Natural killer cell (primary cell): Measurements from ENCODE around the gene MAP2. TPM values are rescaled to one million over a fixed set of nuclear protein-coding genes. Genes with fewer than 3 reads are reported as not detected.

Source experiments
- ATAC-seq, 3 donors: fragments of 150-1000 bp in 2 of 3; fragments of 200-7000 bp in 1 of 3; cut with Tn5 transposase; 1 replicate in 1 of 3; 2 replicates in 2 of 3; pipeline ENCODE4 v1.10.0; 2021; ENCODE audit warnings: mild to moderate bottlenecking in 2 of 3, moderate library complexity in 2 of 3
- DNase-seq, 2 donors: peaks; one replicate each; pipeline versions ENCODE4 v3.0.0 to v3.0.0-alpha.2; 2013 to 2021; ENCODE audit warnings: mixed read lengths in 1 of 2
- H3K27ac ChIP-seq: one replicate; pipeline ENCODE4 v1.5.1; 2013; ENCODE audit warnings: mild to moderate bottlenecking, low read length
- H3K27me3 ChIP-seq: one replicate; pipeline ENCODE4 v1.6.1; 2013; ENCODE audit warnings: low read length; ENCODE audit not compliant: control insufficient read depth, insufficient read depth
- H3K36me3 ChIP-seq: one replicate; pipeline ENCODE4 v1.6.1; 2013; ENCODE audit warnings: low read length; ENCODE audit not compliant: control insufficient read depth, insufficient read depth
- H3K4me1 ChIP-seq: one replicate; pipeline ENCODE4 v1.6.1; 2013; ENCODE audit warnings: low read length; ENCODE audit not compliant: control insufficient read depth, insufficient read depth
- H3K4me3 ChIP-seq: one replicate; pipeline ENCODE4 v1.5.1; 2013; ENCODE audit warnings: low read length
- H3K9me3 ChIP-seq: one replicate; pipeline ENCODE4 v1.6.1; 2013; ENCODE audit warnings: low read length; ENCODE audit not compliant: control insufficient read depth, insufficient read depth
- H3K27ac Mint-ChIP-seq, 2 donors: one replicate each; pipeline ENCODE4 v1.8.0; 2022; ENCODE audit warnings: mild to moderate bottlenecking in 2 of 2, mixed read lengths in 2 of 2, moderate library complexity in 1 of 2
- H3K27me3 Mint-ChIP-seq, 2 donors: one replicate each; pipeline ENCODE4 v1.8.0; 2022; ENCODE audit warnings: low read depth in 2 of 2, mixed read lengths in 2 of 2
- H3K36me3 Mint-ChIP-seq: one replicate; pipeline ENCODE4 v1.8.0; 2022; ENCODE audit warnings: mixed read lengths
- H3K4me1 Mint-ChIP-seq, 2 donors: one replicate each; pipeline ENCODE4 v1.8.0; 2022; ENCODE audit warnings: mixed read lengths in 2 of 2
- H3K4me3 Mint-ChIP-seq: one replicate; pipeline ENCODE4 v1.8.0; 2022; ENCODE audit warnings: mild to moderate bottlenecking, moderate library complexity, mixed read lengths
- H3K9me3 Mint-ChIP-seq, 2 donors: one replicate each; pipeline ENCODE4 v1.8.0; 2022; ENCODE audit warnings: mixed read lengths in 2 of 2
- WGBS: methylation state at CpG from one replicate; pipeline ENCODE4 v1.1.7; 2013; ENCODE audit warnings: missing lambda C conversion rate; ENCODE audit not compliant: insufficient coverage; 5-methylcytosine and 5-hydroxymethylcytosine counted together
- intact Hi-C: fragments of 100-400 bp; cut with micrococcal nuclease; formaldehyde crosslinking; loops from one replicate; pipeline ENCODE4 v1.14.2; 2022
- total RNA-seq, 4 donors: library from RNA; stranded (reverse); fragments of 120-200 nt in 1 of 4; gene quantifications; one replicate each; pipeline versions ENCODE4 v1.2.3 to v1.2.4, GENCODE V29; 2013 to 2022
- TF ChIP-seq, protein P1 (sequence below): fragments of 200-600 bp; IDR thresholded peaks from one replicate; pipeline ENCODE4 v1.8.0; 2022; ENCODE audit warnings: antibody characterized with exemption

MAP2 gene
- total RNA-seq, 3 donors from 2014 or later (not counting 1 experiment from before 2014, with no cell fraction given), result not detected

GRCh38 chr2:209495855-209496585, 72.2 kb downstream of the MAP2 start:
- peaks cover 9 to 14% of the 10 kb centered on the region in 2 donors for H3K9me3 Mint-ChIP-seq
- DNase-seq, result no peak
- H3K27ac Mint-ChIP-seq, result no peak overlapping the region
- Histone ChIP-seq H3K4me3 (no peak overlapping the region), H3K9me3 (peaks cover 5% of the 10 kb centered on the region), H3K27me3 (no peaks in the 10 kb centered on the region), H3K4me1 (no peaks in the 10 kb centered on the region), H3K27ac (no peak overlapping the region), H3K36me3 (no peaks in the 10 kb centered on the region)
- H3K27me3 Mint-ChIP-seq, result no peaks in the 10 kb centered on the region
- no peaks in the 10 kb centered on the region for H3K4me1 Mint-ChIP-seq
- WGBS, result 71% methylated on average over 3 of the region's 4 CpGs
- H3K36me3 Mint-ChIP-seq, result no peaks in the 10 kb centered on the region
- no peak for ATAC-seq
- intact Hi-C loops, result no loop called here
- TF ChIP-seq, protein P1, sequence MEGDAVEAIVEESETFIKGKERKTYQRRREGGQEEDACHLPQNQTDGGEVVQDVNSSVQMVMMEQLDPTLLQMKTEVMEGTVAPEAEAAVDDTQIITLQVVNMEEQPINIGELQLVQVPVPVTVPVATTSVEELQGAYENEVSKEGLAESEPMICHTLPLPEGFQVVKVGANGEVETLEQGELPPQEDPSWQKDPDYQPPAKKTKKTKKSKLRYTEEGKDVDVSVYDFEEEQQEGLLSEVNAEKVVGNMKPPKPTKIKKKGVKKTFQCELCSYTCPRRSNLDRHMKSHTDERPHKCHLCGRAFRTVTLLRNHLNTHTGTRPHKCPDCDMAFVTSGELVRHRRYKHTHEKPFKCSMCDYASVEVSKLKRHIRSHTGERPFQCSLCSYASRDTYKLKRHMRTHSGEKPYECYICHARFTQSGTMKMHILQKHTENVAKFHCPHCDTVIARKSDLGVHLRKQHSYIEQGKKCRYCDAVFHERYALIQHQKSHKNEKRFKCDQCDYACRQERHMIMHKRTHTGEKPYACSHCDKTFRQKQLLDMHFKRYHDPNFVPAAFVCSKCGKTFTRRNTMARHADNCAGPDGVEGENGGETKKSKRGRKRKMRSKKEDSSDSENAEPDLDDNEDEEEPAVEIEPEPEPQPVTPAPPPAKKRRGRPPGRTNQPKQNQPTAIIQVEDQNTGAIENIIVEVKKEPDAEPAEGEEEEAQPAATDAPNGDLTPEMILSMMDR, result no peak
- H3K4me3 Mint-ChIP-seq, result no peak overlapping the region

DNA sequence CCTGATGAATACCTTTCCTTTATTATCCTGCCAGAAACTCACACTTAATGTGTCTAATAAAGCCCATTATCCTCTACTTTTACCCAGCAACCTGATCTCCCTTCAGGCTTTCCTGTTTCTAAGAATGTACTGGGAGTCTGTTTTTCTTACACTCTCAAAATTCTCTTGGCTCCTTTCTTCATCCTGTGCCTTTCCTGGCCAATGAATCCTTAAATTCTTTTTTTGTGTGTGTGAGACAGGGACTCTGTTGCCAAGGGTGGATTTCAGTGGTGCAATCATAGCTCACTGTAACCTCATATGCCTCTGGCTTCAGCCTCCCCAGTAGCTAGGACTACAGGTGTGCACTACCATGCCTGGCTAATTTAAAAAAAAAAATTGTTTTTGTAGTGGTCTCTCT, 72.7 kb downstream of the MAP2 start:
- Mint-ChIP-seq H3K27ac (no peak overlapping the region), H3K27me3 (no peaks in the 10 kb centered on the region), H3K36me3 (no peaks in the 10 kb centered on the region), H3K4me1 (no peaks in the 10 kb centered on the region), H3K4me3 (no peak overlapping the region), H3K9me3 (peaks cover 4 to 10% of the 10 kb centered on the region in 2 donors)
- no peak overlapping the region for H3K4me3 ChIP-seq
- TF ChIP-seq, protein P1, result no peak
- ATAC-seq (no peak), DNase-seq (no peak)
- H3K27me3 ChIP-seq, result no peaks in the 10 kb centered on the region
- no peaks in the 10 kb centered on the region for H3K36me3 ChIP-seq
- no peaks in the 10 kb centered on the region for H3K4me1 ChIP-seq
- peaks cover 5% of the 10 kb centered on the region for H3K9me3 ChIP-seq
- intact Hi-C loops, result no loop called here
- H3K27ac ChIP-seq, result no peak overlapping the region

DNA sequence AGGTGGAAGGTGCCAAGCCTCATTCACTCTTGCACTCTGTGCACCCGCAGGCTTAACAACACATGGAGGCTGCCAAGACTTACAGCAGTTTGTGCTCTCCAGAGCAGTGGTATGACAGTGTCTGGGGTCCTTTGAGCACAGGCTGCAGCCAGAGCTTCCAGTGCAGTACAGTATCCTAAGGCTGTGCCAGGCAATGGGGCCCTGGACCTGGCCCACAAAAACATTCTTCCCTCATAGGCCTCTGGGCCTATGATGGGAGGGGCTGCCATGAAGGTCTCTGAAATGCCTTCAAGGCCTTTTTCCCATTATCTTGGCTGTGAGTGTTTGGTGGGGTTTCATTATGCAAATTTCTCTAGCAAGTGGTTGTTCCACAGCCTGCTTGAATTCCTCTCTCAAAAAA, 74.8 kb downstream of the MAP2 start:
- DNase-seq (no peak), ATAC-seq (no peak)
- 90% methylated on average over 1 of the region's 1 CpG for WGBS
- TF ChIP-seq, protein P1, result no peak
- Mint-ChIP-seq H3K27me3 (no peaks in the 10 kb centered on the region), H3K36me3 (no peaks in the 10 kb centered on the region), H3K4me3 (no peak overlapping the region), H3K27ac (no peak overlapping the region), H3K4me1 (no peaks in the 10 kb centered on the region), H3K9me3 (peaks cover 4 to 10% of the 10 kb centered on the region in 2 donors)
- Histone ChIP-seq H3K9me3 (peaks cover 5% of the 10 kb centered on the region), H3K27ac (no peak overlapping the region), H3K36me3 (no peaks in the 10 kb centered on the region), H3K4me1 (no peaks in the 10 kb centered on the region), H3K4me3 (no peak overlapping the region), H3K27me3 (no peaks in the 10 kb centered on the region)
- intact Hi-C loops, result no loop called here

GRCh38 chr2:209499069-209499468, 75.2 kb downstream of the MAP2 start:
- no peak overlapping the region for H3K27ac ChIP-seq
- H3K4me1 ChIP-seq, result no peaks in the 10 kb centered on the region
- H3K27me3 ChIP-seq, result no peaks in the 10 kb centered on the region
- Mint-ChIP-seq H3K4me1 (no peaks in the 10 kb centered on the region), H3K27me3 (no peaks in the 10 kb centered on the region), H3K4me3 (no peak overlapping the region), H3K27ac (no peak overlapping the region), H3K36me3 (no peaks in the 10 kb centered on the region), H3K9me3 (peaks cover 4 to 10% of the 10 kb centered on the region in 2 donors)
- H3K4me3 ChIP-seq, result no peak overlapping the region
- no peak for ATAC-seq
- TF ChIP-seq, protein P1, result no peak
- no peaks in the 10 kb centered on the region for H3K36me3 ChIP-seq
- intact Hi-C loops, result no loop called here
- DNase-seq, result no peak
- peaks cover 5% of the 10 kb centered on the region for H3K9me3 ChIP-seq
